Uterus (tissue), 4 donors: ENCODE measurements around the gene SLC22A23. TPM values are rescaled to one million over a fixed set of nuclear protein-coding genes. Genes with fewer than 3 reads are reported as not detected.
A peak's percentile ranks its signal among the peaks of the same experiment; 100 is the strongest.

Source experiments
- DNase-seq, 2 donors: peaks; one replicate each; pipeline ENCODE4 v3.0.0-alpha.2; 2019 to 2020
- H3K27ac ChIP-seq, 2 donors: fragments of 200-600 bp; sonication (generic); 1 replicate in 1 of 2; 2 replicates in 1 of 2; pipeline ENCODE4 v1.5.1; 2016 to 2018
- H3K27me3 ChIP-seq, 2 donors: fragments of 200-600 bp; sonication (generic); one replicate each; pipeline ENCODE4 v1.5.1; 2018 to 2019; ENCODE audit warnings: control low read depth in 1 of 2
- H3K36me3 ChIP-seq, 2 donors: fragments of 200-600 bp; sonication (generic); one replicate each; pipeline ENCODE4 v1.5.1; 2019; ENCODE audit warnings: control low read depth in 1 of 2
- H3K4me1 ChIP-seq, 2 donors: fragments of 200-600 bp; sonication (generic); one replicate each; pipeline ENCODE4 v1.5.1; 2018 to 2019; ENCODE audit warnings: control low read depth in 1 of 2
- H3K4me3 ChIP-seq, 2 donors: fragments of 200-600 bp; sonication (generic); 1 replicate in 1 of 2; 2 replicates in 1 of 2; pipeline ENCODE4 v1.5.1; 2018 to 2019; ENCODE audit warnings: mild to moderate bottlenecking in 1 of 2
- H3K9me3 ChIP-seq, 2 donors: fragments of 200-600 bp; sonication (generic); one replicate each; pipeline ENCODE4 v1.5.1; 2019; ENCODE audit warnings: control low read depth in 1 of 2
- POLR2A ChIP-seq, 2 donors: fragments of 450-650 bp; IDR thresholded peaks; one replicate each; pipeline ENCODE4 v1.6.1; 2016; ENCODE audit warnings: antibody characterized with exemption in 2 of 2, mild to moderate bottlenecking in 1 of 2, moderate library complexity in 1 of 2
- intact Hi-C: fragments of 100-400 bp; cut with DNase I; formaldehyde crosslinking; loops from one replicate; pipeline ENCODE4 v1.15.1; 2023; ENCODE audit warnings: low total_unique reads
- total RNA-seq, 4 donors: library from RNA; depleted of rRNA in 3 of 4; stranded (reverse); fragments of >200 nt in 3 of 4; gene quantifications; one replicate each; pipeline versions ENCODE4 v1.1.0 to v1.2.4, GENCODE V29; 2014 to 2023
- TF ChIP-seq, protein P1 (sequence below), 4 experiments: fragments of 200-600 bp in 2 of 4; fragments of 450-650 bp in 2 of 4; sonication (generic) in 2 of 4; IDR thresholded peaks; one replicate each; pipeline ENCODE4 v1.5.1; 2016 to 2019; ENCODE audit warnings: antibody characterized with exemption in 4 of 4, mild to moderate bottlenecking in 2 of 4, moderate library complexity in 1 of 4
- donor health status: DM: yes; HTN: yes; CAD: no.

Gene SLC22A23
- total RNA-seq, 4 donors from 2014 or later = 5.4 to 27.6 (median 9.7) TPM

DNA sequence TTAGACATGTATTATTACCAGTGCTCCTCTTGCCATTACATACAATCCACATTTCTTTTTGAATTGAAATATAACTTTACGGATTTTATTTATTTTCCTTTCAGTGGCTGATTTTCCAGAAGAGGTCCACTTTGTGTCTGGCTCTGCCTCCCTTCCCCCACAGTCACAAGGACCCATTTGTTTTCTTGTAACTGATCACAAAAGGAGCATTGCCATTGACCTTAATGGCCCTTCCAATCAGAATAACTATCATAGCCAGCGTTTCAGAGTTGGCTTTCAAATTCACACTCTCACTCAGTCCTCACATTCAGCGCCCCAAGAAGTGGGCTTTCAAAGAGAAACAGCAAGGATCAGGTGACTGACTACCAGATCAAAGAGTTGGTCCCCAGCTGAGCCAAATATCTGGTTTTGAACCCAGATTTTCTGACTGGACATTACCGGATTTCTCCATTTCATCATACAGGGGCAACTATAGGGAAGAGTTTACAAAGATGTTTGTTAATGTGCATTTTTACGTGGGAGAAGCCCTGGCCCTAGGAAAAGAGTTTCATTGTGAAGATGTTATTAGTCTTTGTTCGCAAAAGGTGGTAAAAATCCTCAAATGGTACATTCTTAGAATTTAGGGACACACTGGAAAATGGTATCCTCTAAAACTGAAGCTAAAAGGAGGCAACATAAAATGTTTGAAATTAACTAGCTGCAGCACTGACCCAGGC is 2.0 kb upstream of the SLC22A23 start:
- Histone ChIP-seq H3K4me3 (no peak overlapping the region), H3K36me3 (no peaks in the 10 kb centered on the region), H3K4me1 (peaks cover 0 to 17% of the 10 kb centered on the region in 2 donors), H3K27ac (no peak overlapping the region), H3K27me3 (no peaks in the 10 kb centered on the region), H3K9me3 (no peaks in the 10 kb centered on the region)
- intact Hi-C loops = loop anchor here (10.0 kb wide), 1 partner anchor 174 kb away; no protein-coding TSS in a partner anchor
- TF ChIP-seq, protein P1, sequence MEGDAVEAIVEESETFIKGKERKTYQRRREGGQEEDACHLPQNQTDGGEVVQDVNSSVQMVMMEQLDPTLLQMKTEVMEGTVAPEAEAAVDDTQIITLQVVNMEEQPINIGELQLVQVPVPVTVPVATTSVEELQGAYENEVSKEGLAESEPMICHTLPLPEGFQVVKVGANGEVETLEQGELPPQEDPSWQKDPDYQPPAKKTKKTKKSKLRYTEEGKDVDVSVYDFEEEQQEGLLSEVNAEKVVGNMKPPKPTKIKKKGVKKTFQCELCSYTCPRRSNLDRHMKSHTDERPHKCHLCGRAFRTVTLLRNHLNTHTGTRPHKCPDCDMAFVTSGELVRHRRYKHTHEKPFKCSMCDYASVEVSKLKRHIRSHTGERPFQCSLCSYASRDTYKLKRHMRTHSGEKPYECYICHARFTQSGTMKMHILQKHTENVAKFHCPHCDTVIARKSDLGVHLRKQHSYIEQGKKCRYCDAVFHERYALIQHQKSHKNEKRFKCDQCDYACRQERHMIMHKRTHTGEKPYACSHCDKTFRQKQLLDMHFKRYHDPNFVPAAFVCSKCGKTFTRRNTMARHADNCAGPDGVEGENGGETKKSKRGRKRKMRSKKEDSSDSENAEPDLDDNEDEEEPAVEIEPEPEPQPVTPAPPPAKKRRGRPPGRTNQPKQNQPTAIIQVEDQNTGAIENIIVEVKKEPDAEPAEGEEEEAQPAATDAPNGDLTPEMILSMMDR (IDR thresholded peaks at IDR 0.05) = no peak
- TF ChIP-seq POLR2A (IDR thresholded peaks at IDR 0.05) = no peak
- no peak for DNase-seq

DNA sequence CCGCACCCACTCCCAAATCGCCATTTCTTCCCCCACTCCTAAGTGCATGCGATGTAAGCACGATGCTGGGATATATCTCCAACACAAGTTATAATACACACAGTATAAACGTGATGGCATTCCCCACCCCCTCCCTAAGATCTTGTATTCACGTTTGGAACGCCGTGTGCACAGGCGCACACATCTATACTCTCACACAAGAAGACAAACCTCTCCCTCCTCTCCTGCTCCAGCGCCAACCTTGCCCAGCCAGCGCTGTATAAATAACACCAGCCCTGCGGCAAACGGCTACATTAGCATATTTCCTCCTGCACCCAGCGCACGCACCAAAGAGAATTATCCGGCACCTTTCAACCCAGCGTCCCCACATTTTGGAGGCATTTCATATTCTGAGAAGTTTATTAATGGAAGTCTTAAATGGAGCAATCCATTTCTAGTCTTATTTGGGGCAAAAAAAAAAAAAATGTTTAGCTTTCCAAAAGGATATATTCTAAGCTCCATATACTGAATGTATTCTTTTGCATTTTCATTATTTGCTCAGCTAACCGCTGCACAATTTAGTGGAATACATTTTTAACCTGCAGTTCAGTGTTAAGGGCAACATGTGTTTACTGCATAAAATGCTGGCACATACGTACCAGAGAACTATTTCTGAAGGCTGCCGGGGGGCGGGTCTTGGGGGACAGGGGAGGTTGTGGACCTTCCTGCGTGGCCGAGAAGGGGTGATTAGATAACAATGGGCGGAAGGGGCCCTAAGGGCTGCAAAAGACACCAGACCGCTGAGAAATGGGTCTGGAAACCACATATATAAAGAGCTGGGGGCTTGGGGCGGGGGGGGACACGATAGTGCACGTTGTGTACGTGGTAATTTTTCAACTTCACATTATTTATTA is 1.1 kb upstream of the SLC22A23 start:
- peak overlapping the region; percentile 4 to 51 for H3K4me3 ChIP-seq
- H3K9me3 ChIP-seq = no peaks in the 10 kb centered on the region
- no peak for TF ChIP-seq POLR2A (IDR thresholded peaks at IDR 0.05)
- TF ChIP-seq, protein P1 (IDR thresholded peaks at IDR 0.05) = no peak
- H3K4me1 ChIP-seq = peaks cover 0 to 17% of the 10 kb centered on the region in 2 donors
- no peaks in the 10 kb centered on the region for H3K27me3 ChIP-seq
- peak; percentile 22 to 28 for DNase-seq
- intact Hi-C loops = loop anchor here (10.0 kb wide), 1 partner anchor 173 kb away; no protein-coding TSS in a partner anchor
- H3K27ac ChIP-seq = peak overlapping the region; percentile 17 to 75
- no peaks in the 10 kb centered on the region for H3K36me3 ChIP-seq

DNA sequence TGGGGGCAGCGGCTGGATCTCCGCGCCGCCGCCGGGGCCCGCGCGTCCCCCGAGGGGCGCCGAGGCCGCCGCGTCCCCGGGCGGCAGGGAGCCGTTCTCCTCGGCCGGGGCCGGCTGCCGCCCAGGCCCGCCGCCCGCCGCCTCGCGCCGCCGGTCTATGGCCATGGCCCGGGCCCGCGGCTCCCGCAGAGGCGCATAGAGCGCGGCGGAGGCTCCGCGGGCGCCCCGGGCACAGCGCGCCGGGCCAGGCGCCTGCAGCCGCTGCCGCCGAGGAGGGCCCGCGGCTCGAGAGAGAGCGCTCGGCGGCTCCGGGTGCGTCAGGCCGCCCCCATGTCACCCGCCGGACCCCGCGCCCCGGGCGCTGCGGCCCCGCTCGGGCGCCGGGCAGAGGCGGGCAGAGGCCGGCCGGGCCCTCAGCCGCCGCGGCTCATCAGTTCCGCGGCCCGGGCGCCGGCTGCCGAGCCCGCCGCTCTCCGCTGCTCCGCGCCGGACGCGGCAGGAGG is 404 bp downstream of the SLC22A23 start:
- Histone ChIP-seq H3K27ac (peak overlapping the region; percentile 17 to 75), H3K27me3 (no peaks in the 10 kb centered on the region), H3K36me3 (no peaks in the 10 kb centered on the region), H3K4me1 (peaks cover 0 to 17% of the 10 kb centered on the region in 2 donors), H3K4me3 (peak overlapping the region; percentile 51 to 56), H3K9me3 (no peaks in the 10 kb centered on the region)
- no peak for DNase-seq
- TF ChIP-seq POLR2A (IDR thresholded peaks at IDR 0.05) = no peak
- TF ChIP-seq, protein P1 (IDR thresholded peaks at IDR 0.05) = no peak
- intact Hi-C loops = loop anchor here (10.0 kb wide), 1 partner anchor 172 kb away; no protein-coding TSS in a partner anchor

DNA sequence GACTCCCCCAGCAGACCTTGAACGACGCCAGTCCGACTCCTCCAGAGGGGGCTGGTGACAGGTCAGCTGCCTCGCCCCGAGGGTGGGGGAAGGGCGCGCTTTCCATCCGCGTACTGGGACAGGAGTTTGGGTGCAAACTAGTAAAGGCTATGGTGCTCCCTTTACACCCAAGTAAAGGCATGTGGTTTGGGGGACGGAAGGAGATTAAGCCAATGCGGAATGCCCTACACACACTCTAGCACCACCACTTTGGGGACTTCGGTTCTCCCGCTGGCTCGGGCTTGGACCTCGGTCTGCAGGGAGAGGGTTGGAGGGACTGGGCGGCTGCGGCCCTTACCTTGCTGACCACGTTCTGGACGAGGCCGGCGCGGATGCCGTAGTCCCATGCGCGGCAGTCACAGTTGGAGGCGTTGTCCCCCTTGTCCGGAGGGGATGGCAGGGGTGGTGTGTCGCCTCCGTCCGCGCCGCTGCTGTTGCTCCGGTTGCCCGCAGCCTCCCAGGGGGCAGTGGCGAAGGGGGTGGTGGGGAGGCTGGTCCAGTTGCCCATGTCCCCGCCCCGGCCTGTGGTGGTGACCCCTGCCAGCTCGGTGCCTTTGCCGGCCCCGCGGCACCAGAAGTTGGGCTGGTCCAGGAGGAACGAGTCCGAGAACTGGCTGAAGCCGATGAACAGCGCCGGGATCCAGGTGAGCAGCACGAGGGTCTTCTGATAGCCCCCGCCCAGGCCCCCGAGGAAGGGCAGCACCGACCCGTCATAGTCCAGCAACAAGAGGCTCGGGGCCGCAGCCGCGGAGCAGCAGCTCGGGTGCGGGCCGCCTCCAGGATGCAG is 1.1 kb downstream of the SLC22A23 start:
- Histone ChIP-seq H3K36me3 (no peaks in the 10 kb centered on the region), H3K4me1 (peaks cover 0 to 17% of the 10 kb centered on the region in 2 donors), H3K27me3 (no peaks in the 10 kb centered on the region), H3K4me3 (peak overlapping the region; percentile 51 to 56), H3K27ac (peak overlapping the region in 1 of 2 donors; percentile 17), H3K9me3 (no peaks in the 10 kb centered on the region)
- TF ChIP-seq POLR2A (IDR thresholded peaks at IDR 0.05) = no peak
- TF ChIP-seq, protein P1 (IDR thresholded peaks at IDR 0.05) = peak in 1 of 4 experiments; percentile 7
- intact Hi-C loops = loop anchor here (10.0 kb wide), 1 partner anchor 171 kb away; no protein-coding TSS in a partner anchor
- DNase-seq = peak in 1 of 2 donors; percentile 21
